ENCODE results near the gene FANCM. TPM values are rescaled to one million over a fixed set of nuclear protein-coding genes. Genes with fewer than 3 reads are reported as not detected.

Gene FANCM
- total and polyA plus RNA-seq, 12 donors = 2.1 to 20.9 (median 6.0) TPM

DNA sequence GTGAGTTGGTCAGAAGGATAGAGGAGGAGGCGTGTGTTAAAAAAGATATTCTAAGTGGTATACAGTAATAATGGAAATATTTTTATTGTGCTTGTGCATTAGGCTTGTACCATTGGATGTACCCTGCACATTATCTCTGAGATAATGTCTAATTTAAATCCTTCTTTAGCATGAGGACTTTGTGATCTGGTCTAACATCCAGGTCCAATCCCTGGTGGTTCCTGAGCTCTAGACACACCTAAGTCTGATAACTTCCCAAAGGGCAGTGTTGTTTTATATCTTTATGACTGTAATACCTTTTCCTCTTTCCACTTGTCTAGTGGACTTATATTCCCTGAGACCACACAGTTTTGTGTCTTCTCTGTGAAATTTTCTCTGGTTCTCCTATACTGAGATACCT is 31.2 kb upstream of the FANCM start:
- no peak for TF ChIP-seq POLR2A (IDR thresholded peaks at IDR 0.05)
- TF ChIP-seq, protein P1, sequence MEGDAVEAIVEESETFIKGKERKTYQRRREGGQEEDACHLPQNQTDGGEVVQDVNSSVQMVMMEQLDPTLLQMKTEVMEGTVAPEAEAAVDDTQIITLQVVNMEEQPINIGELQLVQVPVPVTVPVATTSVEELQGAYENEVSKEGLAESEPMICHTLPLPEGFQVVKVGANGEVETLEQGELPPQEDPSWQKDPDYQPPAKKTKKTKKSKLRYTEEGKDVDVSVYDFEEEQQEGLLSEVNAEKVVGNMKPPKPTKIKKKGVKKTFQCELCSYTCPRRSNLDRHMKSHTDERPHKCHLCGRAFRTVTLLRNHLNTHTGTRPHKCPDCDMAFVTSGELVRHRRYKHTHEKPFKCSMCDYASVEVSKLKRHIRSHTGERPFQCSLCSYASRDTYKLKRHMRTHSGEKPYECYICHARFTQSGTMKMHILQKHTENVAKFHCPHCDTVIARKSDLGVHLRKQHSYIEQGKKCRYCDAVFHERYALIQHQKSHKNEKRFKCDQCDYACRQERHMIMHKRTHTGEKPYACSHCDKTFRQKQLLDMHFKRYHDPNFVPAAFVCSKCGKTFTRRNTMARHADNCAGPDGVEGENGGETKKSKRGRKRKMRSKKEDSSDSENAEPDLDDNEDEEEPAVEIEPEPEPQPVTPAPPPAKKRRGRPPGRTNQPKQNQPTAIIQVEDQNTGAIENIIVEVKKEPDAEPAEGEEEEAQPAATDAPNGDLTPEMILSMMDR (IDR thresholded peaks at IDR 0.05) = no peak
- peaks cover 0 to 60% of the 10 kb centered on the region in 2 donors for H3K36me3 ChIP-seq (replicated peaks in 1 of 2)
- no peak overlapping the region for H3K4me3 ChIP-seq
- intact Hi-C loops (cut with DNase I) = no loop called here
- H3K9me3 ChIP-seq (replicated peaks in 1 of 3) = no peaks in the 10 kb centered on the region
- no peak overlapping the region for H3K27ac ChIP-seq
- no peak for DNase-seq
- 96 to 100% (median 99%) methylated on average over 1 of the region's 1 CpG for WGBS, 4 donors
- no peaks in the 10 kb centered on the region for H3K4me1 ChIP-seq (replicated peaks in 1 of 2)
- no peaks in the 10 kb centered on the region for H3K27me3 ChIP-seq

DNA sequence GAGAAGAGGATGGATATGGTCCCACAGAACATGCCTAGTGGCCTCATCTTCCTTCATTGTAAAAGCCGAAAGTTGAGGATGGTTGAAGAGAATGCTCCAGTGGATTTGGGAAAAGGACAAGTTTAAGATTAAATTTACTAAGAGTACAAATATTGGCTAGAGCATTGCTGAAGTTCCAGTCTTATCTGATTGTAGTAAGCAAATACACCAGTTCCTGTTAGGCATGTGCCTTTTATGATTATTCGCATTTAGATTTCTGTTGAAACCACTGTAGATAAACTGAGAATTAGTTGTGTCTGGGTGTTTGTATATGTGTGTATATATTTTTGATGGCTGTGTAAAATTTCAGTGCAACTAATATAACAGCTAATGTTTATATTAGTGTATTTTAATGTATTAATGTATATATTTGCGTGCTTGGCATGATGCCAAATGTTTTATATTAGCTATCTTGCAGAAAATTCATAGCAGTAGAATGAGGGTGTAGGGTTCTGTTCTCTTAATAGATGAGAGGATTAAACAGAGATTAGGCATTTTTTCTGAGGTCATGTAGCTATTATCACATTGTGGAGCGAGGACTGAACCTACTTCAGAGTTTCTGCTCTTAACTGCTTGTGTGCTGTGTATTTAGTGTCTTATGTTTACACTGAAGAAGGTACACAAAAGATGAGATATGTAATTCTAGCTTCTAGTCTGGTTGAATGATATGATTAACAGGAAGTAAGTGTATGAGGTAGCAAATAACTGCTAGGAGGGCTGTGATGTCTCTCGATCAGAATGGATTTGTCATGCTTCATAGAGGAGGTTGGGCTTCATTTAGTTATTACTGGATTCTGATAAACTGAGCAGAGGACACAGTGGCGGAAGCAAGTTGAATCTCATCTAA is 22.6 kb upstream of the FANCM start:
- no peak for DNase-seq
- H3K9me3 ChIP-seq (replicated peaks in 1 of 3) = peaks cover 0 to 3% (median 0%) of the 10 kb centered on the region in 3 donors
- H3K4me3 ChIP-seq = no peak overlapping the region
- peaks cover 0 to 69% of the 10 kb centered on the region in 2 donors for H3K36me3 ChIP-seq (replicated peaks in 1 of 2)
- 88 to 93% (median 90%) methylated on average over 6 of the region's 6 CpGs for WGBS, 4 donors
- no peaks in the 10 kb centered on the region for H3K4me1 ChIP-seq (replicated peaks in 1 of 2)
- H3K27ac ChIP-seq = no peak overlapping the region
- intact Hi-C loops (cut with DNase I) = no loop called here
- no peaks in the 10 kb centered on the region for H3K27me3 ChIP-seq
- no peak for TF ChIP-seq POLR2A (IDR thresholded peaks at IDR 0.05)
- TF ChIP-seq, protein P1 (IDR thresholded peaks at IDR 0.05) = no peak

DNA sequence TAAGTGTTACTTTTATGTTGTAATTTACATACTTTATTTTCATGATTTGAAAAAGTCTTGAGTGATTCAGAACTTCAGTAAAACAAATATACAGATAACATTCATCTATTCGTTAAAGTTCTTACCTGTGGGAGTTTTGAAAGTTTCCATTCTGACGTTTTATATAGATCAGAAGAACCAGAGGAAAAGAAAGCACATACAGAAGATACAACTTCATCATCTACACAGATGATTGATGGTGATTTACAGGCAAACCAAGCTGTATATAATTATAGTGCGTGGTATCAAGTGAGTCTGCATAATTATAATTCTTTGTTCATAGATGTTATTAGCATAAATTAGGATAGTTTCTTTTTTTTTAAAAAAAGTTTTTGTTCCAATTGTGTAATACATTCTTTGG is 21.4 kb upstream of the FANCM start:
- Histone ChIP-seq H3K27ac (no peak overlapping the region), H3K27me3 (no peaks in the 10 kb centered on the region), H3K36me3 (replicated peaks in 1 of 2) (peaks cover 0 to 69% of the 10 kb centered on the region in 2 donors), H3K4me3 (no peak overlapping the region), H3K4me1 (replicated peaks in 1 of 2) (no peaks in the 10 kb centered on the region), H3K9me3 (replicated peaks in 1 of 3) (peaks cover 0 to 3% (median 0%) of the 10 kb centered on the region in 3 donors)
- WGBS, 4 donors = 81 to 84% (median 82%) methylated on average over 3 of the region's 3 CpGs
- TF ChIP-seq POLR2A (IDR thresholded peaks at IDR 0.05) = no peak
- TF ChIP-seq, protein P1 (IDR thresholded peaks at IDR 0.05) = no peak
- no peak for DNase-seq
- intact Hi-C loops (cut with DNase I) = no loop called here

DNA sequence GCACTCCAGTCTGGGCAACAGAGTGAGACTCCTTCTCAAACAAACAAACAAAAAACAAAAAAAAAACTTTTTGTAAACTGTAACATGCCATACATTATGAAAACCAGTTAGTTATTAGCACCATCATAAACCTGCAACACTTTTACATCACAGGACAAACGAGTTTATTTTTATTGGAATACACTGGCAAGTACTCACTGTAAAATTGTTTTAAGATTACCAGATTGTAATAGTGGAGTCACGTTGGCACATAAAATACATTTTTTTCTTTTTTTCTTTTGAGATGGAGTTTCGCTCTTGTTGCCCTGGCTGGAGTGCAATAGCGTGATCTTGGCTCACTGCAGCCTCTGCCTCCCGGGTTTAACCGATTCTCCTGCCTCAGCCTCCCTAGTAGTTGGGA is 17.1 kb upstream of the FANCM start:
- WGBS, 4 donors = 92 to 95% (median 94%) methylated on average over 6 of the region's 6 CpGs

More for the DNA sequence above, 17.1 kb upstream of the FANCM start:
- peaks cover 0 to 92% of the 10 kb centered on the region in 2 donors for H3K36me3 ChIP-seq (replicated peaks in 1 of 2)
- H3K4me3 ChIP-seq = no peak overlapping the region
- peaks cover 0 to 3% (median 0%) of the 10 kb centered on the region in 3 donors for H3K9me3 ChIP-seq (replicated peaks in 1 of 3)
- no peak for TF ChIP-seq POLR2A (IDR thresholded peaks at IDR 0.05)
- TF ChIP-seq, protein P1 (IDR thresholded peaks at IDR 0.05) = no peak
- H3K4me1 ChIP-seq (replicated peaks in 1 of 2) = no peaks in the 10 kb centered on the region
- intact Hi-C loops (cut with DNase I) = no loop called here
- H3K27me3 ChIP-seq = no peaks in the 10 kb centered on the region
- DNase-seq = no peak
- H3K27ac ChIP-seq = no peak overlapping the region
